PC-3 (cell line): Measurements from ENCODE around the gene ADGRD1. TPM values are rescaled to one million over a fixed set of nuclear protein-coding genes. Genes with fewer than 3 reads are reported as not detected.

Experiments used
- ATAC-seq: fragments of 200-7000 bp; cut with Tn5 transposase; 2 replicates; pipeline ENCODE4 v1.9.1; 2020; ENCODE audit warnings: mild to moderate bottlenecking, moderate library complexity
- BruUV-seq: library from RNA; stranded (reverse); fragments of 400-500 nt; replicated peaks from 2 replicates; lab custom pipeline; 2021; lab: Mats Ljungman, UMichigan
- CTCF ChIA-PET: fragments of 300-600 bp; sonication (Branson Sonifier 250); formaldehyde crosslinking; loops from one replicate; lab custom pipeline; 2022; ENCODE audit warnings: antibody characterized with exemption; lab: Charles Lee
- POLR2A ChIA-PET: fragments of 300-600 bp; sonication (Branson Sonifier 250); formaldehyde crosslinking; loops from one replicate; lab custom pipeline; 2022; ENCODE audit warnings: antibody characterized with exemption; ENCODE audit not compliant: unreplicated experiment; lab: Charles Lee
- DNase-seq: peaks from one replicate; pipeline ENCODE4 v3.0.0-alpha.2; 2015
- H2AFZ ChIP-seq: fragments of 300-600 bp; sonication (generic); 2 replicates; pipeline ENCODE4 v1.6.0; 2016; ENCODE audit warnings: antibody characterized with exemption, low read length
- H3F3A ChIP-seq: fragments of 300-600 bp; sonication (generic); one replicate; pipeline ENCODE4 v1.6.0; 2017; ENCODE audit warnings: antibody characterized with exemption, low read length, control low read depth, mild to moderate bottlenecking; ENCODE audit not compliant: unreplicated experiment
- H3K27ac ChIP-seq: fragments of 300-600 bp; sonication (generic); 2 replicates; pipeline ENCODE4 v1.5.1; 2016; ENCODE audit warnings: mild to moderate bottlenecking, low read length
- H3K27me3 ChIP-seq: fragments of 300-600 bp; sonication (generic); 2 replicates; pipeline ENCODE4 v1.6.1; 2016; ENCODE audit warnings: low read length, mixed read lengths
- H3K36me3 ChIP-seq: fragments of 300-600 bp; sonication (generic); 2 replicates; pipeline ENCODE4 v1.6.1; 2016; ENCODE audit warnings: low read depth, mixed run types, low read length, mixed read lengths
- H3K4me1 ChIP-seq: fragments of 300-600 bp; sonication (generic); 2 replicates; pipeline ENCODE4 v1.5.1; 2016; ENCODE audit warnings: low read length; ENCODE audit not compliant: insufficient read depth
- H3K4me2 ChIP-seq: fragments of 300-600 bp; sonication (generic); 2 replicates; pipeline ENCODE4 v1.6.0; 2016; ENCODE audit warnings: low read length
- H3K4me3 ChIP-seq: fragments of 300-600 bp; sonication (generic); 2 replicates; pipeline ENCODE4 v1.5.1; 2016; ENCODE audit warnings: mild to moderate bottlenecking, low read length, mixed read lengths
- H3K79me2 ChIP-seq: fragments of 300-600 bp; sonication (generic); 2 replicates; pipeline ENCODE4 v1.6.1; 2017; ENCODE audit warnings: low read length, mixed read lengths
- H3K9ac ChIP-seq: fragments of 300-600 bp; sonication (generic); 2 replicates; pipeline ENCODE4 v1.6.0; 2016; ENCODE audit warnings: mild to moderate bottlenecking, low read length
- H3K9me2 ChIP-seq: fragments of 300-600 bp; sonication (generic); replicated peaks from 2 replicates; pipeline ENCODE4 v1.6.1; 2016; ENCODE audit warnings: mixed run types, low read length, mixed read lengths
- H3K9me3 ChIP-seq: fragments of 300-600 bp; sonication (generic); 2 replicates; pipeline ENCODE4 v1.6.1; 2016; ENCODE audit warnings: low read length, mixed read lengths
- H4K20me1 ChIP-seq: fragments of 300-600 bp; sonication (generic); 2 replicates; pipeline ENCODE4 v1.6.1; 2016; ENCODE audit warnings: low read length, mixed read lengths
- CTCF ChIP-seq: fragments of 300-600 bp; sonication (generic); conservative IDR thresholded peaks from 2 replicates; pipeline ENCODE4 v1.5.1; 2017; ENCODE audit warnings: antibody characterized with exemption, low read depth, mild to moderate bottlenecking, low read length
- EZH2 ChIP-seq: fragments of 300-600 bp; sonication (generic); IDR thresholded peaks from one replicate; pipeline ENCODE4 v1.6.1; 2017; ENCODE audit warnings: antibody characterized with exemption, mild to moderate bottlenecking, low read length; ENCODE audit not compliant: unreplicated experiment
- EZH2phosphoT487 ChIP-seq: fragments of 300-600 bp; sonication (generic); IDR thresholded peaks from 2 replicates; pipeline ENCODE4 v1.6.1; 2018; ENCODE audit warnings: mild to moderate bottlenecking, antibody characterized with exemption, low read length, borderline replicate concordance
- intact Hi-C: fragments of 100-400 bp; cut with micrococcal nuclease; formaldehyde crosslinking; loops from 2 replicates; pipeline ENCODE4 v1.9.0; 2023
- total RNA-seq: library from RNA; depleted of rRNA; stranded (reverse); fragments of >200 nt; gene quantifications from 2 replicates; pipeline ENCODE4 v1.2.3, GENCODE V29; 2014

ADGRD1 gene
- total RNA-seq, 1 experiment from 2014 or later, result 0.18 TPM

GRCh38 chr12:131042834-131043245 lies 89.1 kb downstream of the ADGRD1 start:
- H3K4me2 ChIP-seq, result no peak overlapping the region
- H3K9me2 ChIP-seq, result no peaks in the 10 kb centered on the region
- TF ChIP-seq CTCF, result no peak
- no peak for TF ChIP-seq EZH2phosphoT487
- no peak for TF ChIP-seq EZH2
- no peaks in the 10 kb centered on the region for H3K4me1 ChIP-seq
- H3K79me2 ChIP-seq, result no peaks in the 10 kb centered on the region
- no peaks in the 10 kb centered on the region for H3K9me3 ChIP-seq
- ChIA-PET CTCF (no interaction called here), POLR2A (no interaction called here)
- no peak overlapping the region for H3K9ac ChIP-seq
- H3F3A ChIP-seq, result no peaks in the 10 kb centered on the region
- H2AFZ ChIP-seq, result no peak overlapping the region
- no peaks in the 10 kb centered on the region for H3K36me3 ChIP-seq
- ATAC-seq (no peak), DNase-seq (no peak)
- intact Hi-C loops, result no loop called here
- no peak overlapping the region for H3K4me3 ChIP-seq
- H3K27me3 ChIP-seq, result peaks cover 59% of the 10 kb centered on the region
- H4K20me1 ChIP-seq, result no peaks in the 10 kb centered on the region
- no peak overlapping the region for H3K27ac ChIP-seq
- BruUV-seq, result no TSS peak

- H3K9ac ChIP-seq, result no peak overlapping the region
- POLR2A ChIA-PET, result no interaction called here
- H3K27ac ChIP-seq, result no peak overlapping the region
- ATAC-seq (no peak), DNase-seq (no peak)
- H3F3A ChIP-seq, result no peaks in the 10 kb centered on the region
- no peak overlapping the region for H2AFZ ChIP-seq
- no peak overlapping the region for H3K4me2 ChIP-seq
- CTCF ChIA-PET, result no interaction called here
- BruUV-seq, result no TSS peak
- H3K9me3 ChIP-seq, result no peaks in the 10 kb centered on the region
- no peak for TF ChIP-seq EZH2phosphoT487
- no peak for TF ChIP-seq EZH2
- no peak for TF ChIP-seq CTCF
- no peaks in the 10 kb centered on the region for H3K9me2 ChIP-seq
- no peaks in the 10 kb centered on the region for H3K79me2 ChIP-seq
- intact Hi-C loops, result no loop called here
- H3K36me3 ChIP-seq, result no peaks in the 10 kb centered on the region
- no peaks in the 10 kb centered on the region for H3K4me1 ChIP-seq
- H3K27me3 ChIP-seq, result peaks cover 59% of the 10 kb centered on the region
- H3K4me3 ChIP-seq, result no peak overlapping the region
- H4K20me1 ChIP-seq, result no peaks in the 10 kb centered on the region
Observed at GRCh38 chr12:131043401-131043871, 89.7 kb downstream of the ADGRD1 start.

DNA sequence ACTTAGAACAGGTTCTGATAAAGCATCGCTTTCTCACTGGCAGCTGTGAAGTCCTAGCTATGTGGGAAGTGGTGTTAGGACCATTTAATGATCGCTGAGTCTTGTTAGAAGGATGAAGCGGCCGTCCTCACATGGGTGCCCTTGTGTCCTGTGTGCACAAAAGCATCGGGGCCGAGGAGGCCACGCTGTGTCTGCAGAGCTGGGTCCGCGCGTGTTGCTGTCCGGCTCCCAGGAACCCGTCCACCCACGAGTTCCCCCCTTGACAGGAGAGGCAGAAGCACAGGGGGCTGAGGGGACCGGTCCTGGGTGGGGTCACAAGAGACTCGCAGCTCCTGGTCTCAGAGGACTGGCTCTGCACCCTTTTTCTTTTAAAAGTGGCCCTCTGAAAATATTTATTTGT lies 90.4 kb downstream of the ADGRD1 start:
- no peak overlapping the region for H3K9ac ChIP-seq
- no peaks in the 10 kb centered on the region for H3K79me2 ChIP-seq
- no peak overlapping the region for H3K4me2 ChIP-seq
- no peaks in the 10 kb centered on the region for H4K20me1 ChIP-seq
- intact Hi-C loops, result no loop called here
- H3K9me2 ChIP-seq, result no peaks in the 10 kb centered on the region
- H3K9me3 ChIP-seq, result no peaks in the 10 kb centered on the region
- H3K4me3 ChIP-seq, result no peak overlapping the region
- no TSS peak for BruUV-seq
- H3K27me3 ChIP-seq, result peaks cover 52% of the 10 kb centered on the region
- ChIA-PET CTCF (no interaction called here), POLR2A (no interaction called here)
- no peaks in the 10 kb centered on the region for H3K4me1 ChIP-seq
- H2AFZ ChIP-seq, result no peak overlapping the region
- TF ChIP-seq EZH2, result no peak
- no peak for TF ChIP-seq CTCF
- TF ChIP-seq EZH2phosphoT487, result no peak
- ATAC-seq (no peak), DNase-seq (no peak)
- H3F3A ChIP-seq, result no peaks in the 10 kb centered on the region
- H3K36me3 ChIP-seq, result no peaks in the 10 kb centered on the region
- H3K27ac ChIP-seq, result no peak overlapping the region
